OCI-LY1 (cell line): ENCODE results near the gene CNN3.

Experiments used
- H2AFZ ChIP-seq: fragments of 200-600 bp; sonication (generic), shearing (Covaris generic); 2 replicates; pipeline ENCODE4 v1.6.0; 2014; ENCODE audit warnings: antibody characterized with exemption, mild to moderate bottlenecking, low read length
- H3F3A ChIP-seq: fragments of 200-600 bp; sonication (generic), shearing (Covaris generic); 2 replicates; pipeline ENCODE4 v1.6.0; 2014; ENCODE audit warnings: mild to moderate bottlenecking, antibody characterized with exemption, low read length, moderate library complexity; ENCODE audit not compliant: insufficient read depth
- H3K27ac ChIP-seq: fragments of 200-600 bp; sonication (generic); 2 replicates; pipeline ENCODE4 v1.5.1; 2014; ENCODE audit warnings: low read length, mixed run types, mild to moderate bottlenecking, low read depth; ENCODE audit not compliant: poor library complexity, severe bottlenecking
- H3K27me3 ChIP-seq: fragments of 200-600 bp; sonication (generic); 2 replicates; pipeline ENCODE4 v1.6.0; 2014; ENCODE audit warnings: antibody characterized with exemption, mild to moderate bottlenecking, low read length, moderate library complexity; ENCODE audit not compliant: insufficient read depth
- H3K36me3 ChIP-seq: fragments of 200-600 bp; sonication (generic); 2 replicates; pipeline ENCODE4 v1.6.1; 2014; ENCODE audit warnings: mild to moderate bottlenecking, antibody characterized with exemption, low read length, moderate library complexity, mixed read lengths; ENCODE audit not compliant: insufficient read depth
- H3K4me1 ChIP-seq: fragments of 200-600 bp; sonication (generic); 2 replicates; pipeline ENCODE4 v1.5.1; 2014; ENCODE audit warnings: mild to moderate bottlenecking, low read length, moderate library complexity; ENCODE audit not compliant: insufficient read depth, severe bottlenecking
- H3K4me2 ChIP-seq: fragments of 200-600 bp; sonication (generic), shearing (Covaris generic); 2 replicates; pipeline ENCODE4 v1.6.1; 2014; ENCODE audit warnings: low read length
- H3K4me3 ChIP-seq: fragments of 200-600 bp; sonication (generic); 2 replicates; pipeline ENCODE4 v1.5.1; 2014; ENCODE audit warnings: low read length, low read depth, mild to moderate bottlenecking, mixed read lengths; ENCODE audit not compliant: poor library complexity, severe bottlenecking
- H3K79me2 ChIP-seq: fragments of 200-600 bp; shearing (Covaris generic); 2 replicates; pipeline ENCODE4 v1.6.1; 2016; ENCODE audit warnings: mixed run types, low read length, mixed read lengths; ENCODE audit not compliant: insufficient read depth
- H3K9ac ChIP-seq: fragments of 200-600 bp; sonication (generic), shearing (Covaris generic); 2 replicates; pipeline ENCODE4 v1.6.1; 2014; ENCODE audit warnings: mild to moderate bottlenecking, low read length, mixed read lengths
- H3K9me2 ChIP-seq: fragments of 200-600 bp; sonication (generic), shearing (Covaris generic); 2 replicates; pipeline ENCODE4 v1.6.1; 2014; ENCODE audit warnings: low read depth, mild to moderate bottlenecking, low read length, mixed read lengths
- H3K9me3 ChIP-seq: fragments of 200-600 bp; shearing (Covaris generic); 2 replicates; pipeline ENCODE4 v1.6.1; 2014; ENCODE audit warnings: low read length, mixed read lengths
- H4K20me1 ChIP-seq: fragments of 200-600 bp; sonication (generic), shearing (Covaris generic); 2 replicates; pipeline ENCODE4 v1.6.0; 2016; ENCODE audit warnings: mild to moderate bottlenecking, low read length; ENCODE audit not compliant: insufficient read depth
- EZH2 ChIP-seq: fragments of 200-600 bp; sonication (generic), shearing (Covaris generic); IDR thresholded peaks from 2 replicates; pipeline ENCODE4 v1.8.0; 2017; ENCODE audit warnings: borderline replicate concordance, mixed run types, mild to moderate bottlenecking, antibody characterized with exemption, low read length, moderate library complexity, mixed read lengths
- TF ChIP-seq, protein P1 (sequence below): fragments of 200-600 bp; sonication (generic), shearing (Covaris generic); IDR thresholded peaks from 2 replicates; pipeline ENCODE4 v1.5.1; 2017; ENCODE audit warnings: mild to moderate bottlenecking, antibody characterized with exemption, low read length, moderate library complexity, mixed read lengths

The CNN3 gene

GRCh38 chr1:94884106-94884505 lies 42.8 kb downstream of the CNN3 start:
- H3K9me3 ChIP-seq, result no peaks in the 10 kb centered on the region
- no peak overlapping the region for H3K9ac ChIP-seq
- TF ChIP-seq, protein P1, sequence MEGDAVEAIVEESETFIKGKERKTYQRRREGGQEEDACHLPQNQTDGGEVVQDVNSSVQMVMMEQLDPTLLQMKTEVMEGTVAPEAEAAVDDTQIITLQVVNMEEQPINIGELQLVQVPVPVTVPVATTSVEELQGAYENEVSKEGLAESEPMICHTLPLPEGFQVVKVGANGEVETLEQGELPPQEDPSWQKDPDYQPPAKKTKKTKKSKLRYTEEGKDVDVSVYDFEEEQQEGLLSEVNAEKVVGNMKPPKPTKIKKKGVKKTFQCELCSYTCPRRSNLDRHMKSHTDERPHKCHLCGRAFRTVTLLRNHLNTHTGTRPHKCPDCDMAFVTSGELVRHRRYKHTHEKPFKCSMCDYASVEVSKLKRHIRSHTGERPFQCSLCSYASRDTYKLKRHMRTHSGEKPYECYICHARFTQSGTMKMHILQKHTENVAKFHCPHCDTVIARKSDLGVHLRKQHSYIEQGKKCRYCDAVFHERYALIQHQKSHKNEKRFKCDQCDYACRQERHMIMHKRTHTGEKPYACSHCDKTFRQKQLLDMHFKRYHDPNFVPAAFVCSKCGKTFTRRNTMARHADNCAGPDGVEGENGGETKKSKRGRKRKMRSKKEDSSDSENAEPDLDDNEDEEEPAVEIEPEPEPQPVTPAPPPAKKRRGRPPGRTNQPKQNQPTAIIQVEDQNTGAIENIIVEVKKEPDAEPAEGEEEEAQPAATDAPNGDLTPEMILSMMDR, result no peak
- TF ChIP-seq EZH2, result no peak
- no peaks in the 10 kb centered on the region for H3K27me3 ChIP-seq
- no peaks in the 10 kb centered on the region for H3K4me1 ChIP-seq
- no peak overlapping the region for H3K4me3 ChIP-seq
- H3K36me3 ChIP-seq, result no peaks in the 10 kb centered on the region
- no peak overlapping the region for H3K4me2 ChIP-seq
- H4K20me1 ChIP-seq, result no peaks in the 10 kb centered on the region
- H3K79me2 ChIP-seq, result no peaks in the 10 kb centered on the region
- no peaks in the 10 kb centered on the region for H3K9me2 ChIP-seq
- H3F3A ChIP-seq, result no peaks in the 10 kb centered on the region
- no peak overlapping the region for H3K27ac ChIP-seq
- H2AFZ ChIP-seq, result no peak overlapping the region

DNA sequence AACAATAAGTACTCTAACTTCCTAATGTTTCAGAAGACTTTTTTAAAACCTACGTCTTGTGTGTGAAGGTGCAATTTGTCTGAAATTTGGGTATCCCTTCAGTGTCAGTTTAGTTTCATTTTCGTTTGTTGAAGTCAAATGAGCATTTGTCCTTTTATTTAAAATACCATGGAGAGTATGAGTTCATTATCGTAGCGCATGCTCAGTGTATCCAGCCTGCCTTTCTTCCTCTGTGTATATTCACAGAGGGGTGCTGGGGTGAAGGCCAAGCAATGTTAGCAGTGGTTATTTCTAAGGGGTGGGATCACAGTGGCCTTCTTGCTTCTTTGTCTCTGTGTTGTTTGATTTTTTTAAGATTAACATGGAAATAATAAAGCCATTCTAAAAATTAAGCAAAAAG lies 43.2 kb downstream of the CNN3 start:
- Histone ChIP-seq H3K4me1 (no peaks in the 10 kb centered on the region), H4K20me1 (no peaks in the 10 kb centered on the region), H3K4me2 (no peak overlapping the region), H3K36me3 (no peaks in the 10 kb centered on the region), H3K9ac (no peak overlapping the region), H3K4me3 (no peak overlapping the region), H2AFZ (no peak overlapping the region), H3K27me3 (no peaks in the 10 kb centered on the region), H3F3A (no peaks in the 10 kb centered on the region), H3K79me2 (no peaks in the 10 kb centered on the region), H3K9me3 (no peaks in the 10 kb centered on the region), H3K27ac (no peak overlapping the region), H3K9me2 (no peaks in the 10 kb centered on the region)
- no peak for TF ChIP-seq EZH2
- TF ChIP-seq, protein P1, result no peak

- Histone ChIP-seq H3K4me2 (no peak overlapping the region), H3K27ac (no peak overlapping the region), H3K9me3 (no peaks in the 10 kb centered on the region), H2AFZ (no peak overlapping the region), H3K9ac (no peak overlapping the region), H3K4me3 (no peak overlapping the region), H3K36me3 (no peaks in the 10 kb centered on the region), H3K9me2 (no peaks in the 10 kb centered on the region), H3K4me1 (no peaks in the 10 kb centered on the region), H3K27me3 (no peaks in the 10 kb centered on the region), H4K20me1 (no peaks in the 10 kb centered on the region), H3K79me2 (no peaks in the 10 kb centered on the region), H3F3A (no peaks in the 10 kb centered on the region)
- TF ChIP-seq, protein P1, result no peak
Observed at GRCh38 chr1:94878329-94878728, 48.6 kb downstream of the CNN3 start.
